ENCODE data around the gene PRKAB2.

DNA sequence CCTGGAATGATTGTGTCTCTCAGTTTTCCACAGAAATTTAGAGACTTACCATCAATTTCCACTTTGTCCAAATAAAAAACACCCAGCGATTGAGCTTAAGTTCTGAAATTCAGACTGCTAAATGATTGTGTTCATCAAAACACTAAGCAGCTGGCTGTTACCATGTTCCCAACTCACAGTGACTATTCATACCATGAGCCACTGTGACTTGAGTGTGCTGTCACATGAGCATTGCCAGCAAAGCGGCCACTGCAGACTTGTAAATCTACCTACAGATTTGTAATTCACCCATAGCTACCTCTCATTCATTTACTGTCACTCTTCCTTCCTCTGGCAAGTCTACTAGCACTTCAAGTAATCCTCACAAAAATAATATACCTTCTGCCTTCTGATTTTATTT is 17.2 kb upstream of the PRKAB2 start:
- no peak for TF ChIP-seq EZH2 (IDR thresholded peaks at IDR 0.05; ENCODE audit: insufficient read depth, low read length)
- TF ChIP-seq, protein P1, sequence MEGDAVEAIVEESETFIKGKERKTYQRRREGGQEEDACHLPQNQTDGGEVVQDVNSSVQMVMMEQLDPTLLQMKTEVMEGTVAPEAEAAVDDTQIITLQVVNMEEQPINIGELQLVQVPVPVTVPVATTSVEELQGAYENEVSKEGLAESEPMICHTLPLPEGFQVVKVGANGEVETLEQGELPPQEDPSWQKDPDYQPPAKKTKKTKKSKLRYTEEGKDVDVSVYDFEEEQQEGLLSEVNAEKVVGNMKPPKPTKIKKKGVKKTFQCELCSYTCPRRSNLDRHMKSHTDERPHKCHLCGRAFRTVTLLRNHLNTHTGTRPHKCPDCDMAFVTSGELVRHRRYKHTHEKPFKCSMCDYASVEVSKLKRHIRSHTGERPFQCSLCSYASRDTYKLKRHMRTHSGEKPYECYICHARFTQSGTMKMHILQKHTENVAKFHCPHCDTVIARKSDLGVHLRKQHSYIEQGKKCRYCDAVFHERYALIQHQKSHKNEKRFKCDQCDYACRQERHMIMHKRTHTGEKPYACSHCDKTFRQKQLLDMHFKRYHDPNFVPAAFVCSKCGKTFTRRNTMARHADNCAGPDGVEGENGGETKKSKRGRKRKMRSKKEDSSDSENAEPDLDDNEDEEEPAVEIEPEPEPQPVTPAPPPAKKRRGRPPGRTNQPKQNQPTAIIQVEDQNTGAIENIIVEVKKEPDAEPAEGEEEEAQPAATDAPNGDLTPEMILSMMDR (IDR thresholded peaks at IDR 0.05; ENCODE audit: insufficient read depth, low read depth, low read length): no peak

Measured in astrocyte (in vitro differentiated cells and primary cell).